Stomach (tissue), 4 donors: Measurements from ENCODE around the gene PTPN3.

Experiments used
- CTCF ChIP-seq, 7 experiments: fragments of 450-650 bp in 4 of 7; fragments of 200-600 bp in 3 of 7; sonication (generic) in 3 of 7; IDR thresholded peaks; one replicate each; pipeline ENCODE4 v1.5.1; 2016 to 2019; ENCODE audit warnings: antibody characterized with exemption in 7 of 7, control low read depth in 2 of 7, mild to moderate bottlenecking in 1 of 7
- EP300 ChIP-seq: sonication (generic); formaldehyde crosslinking; IDR thresholded peaks from one replicate; pipeline ENCODE4 v1.6.1; 2017; ENCODE audit warnings: antibody characterized with exemption
- POLR2A ChIP-seq, 4 donors: fragments of 450-650 bp; IDR thresholded peaks; one replicate each; pipeline ENCODE4 v1.6.1; 2016; ENCODE audit warnings: antibody characterized with exemption in 4 of 4, control low read depth in 2 of 4, mild to moderate bottlenecking in 1 of 4, moderate library complexity in 1 of 4
- POLR2AphosphoS5 ChIP-seq, 3 donors: sonication (generic); formaldehyde crosslinking; IDR thresholded peaks; one replicate each; pipeline ENCODE4 v1.6.1; 2016; ENCODE audit warnings: antibody characterized with exemption in 3 of 3

DNA sequence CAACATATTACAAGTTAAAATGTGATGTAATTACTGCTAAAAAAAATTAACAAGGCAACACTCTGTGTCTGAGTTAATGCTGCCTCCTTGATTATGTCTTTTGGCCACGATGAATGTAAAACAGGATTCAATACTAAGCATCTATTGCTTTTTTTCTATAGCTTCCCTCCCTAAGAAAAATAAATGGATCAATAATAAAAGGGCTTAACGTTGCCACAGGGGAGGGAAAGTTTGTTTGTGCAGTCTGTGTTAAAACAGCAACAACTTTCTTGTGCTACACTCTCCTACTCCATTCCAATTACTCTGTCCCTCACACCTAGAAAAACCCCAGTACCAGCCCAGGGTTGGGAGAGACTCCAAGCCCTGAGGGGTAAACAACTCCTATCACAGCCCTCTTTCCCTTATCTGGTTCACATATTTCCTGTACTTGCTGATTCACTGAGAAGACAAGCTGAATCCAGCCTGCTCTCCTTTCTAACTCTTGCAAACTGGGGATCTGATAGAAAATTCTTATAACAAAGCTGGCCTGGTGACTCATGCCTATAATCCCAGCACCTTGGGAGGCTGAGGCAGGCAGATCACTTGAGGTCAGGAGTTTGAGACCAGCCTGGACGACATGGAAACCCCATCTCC lies 44.8 kb downstream of the PTPN3 start:
- TF ChIP-seq POLR2AphosphoS5 (IDR thresholded peaks at IDR 0.05) = peak in 2 of 3 donors; percentile 51 to 67
- TF ChIP-seq CTCF (IDR thresholded peaks at IDR 0.05) = no peak
- TF ChIP-seq POLR2A (IDR thresholded peaks at IDR 0.05) = no peak
- TF ChIP-seq EP300 = no peak
